GM10847 (cell line): ENCODE data around the gene EML1.

Source experiments
- POLR2A ChIP-seq: IDR thresholded peaks from 2 replicates; pipeline ENCODE4 v1.6.1; 2011; ENCODE audit not compliant: insufficient read length; ENCODE audit errors: extremely low read depth

Gene EML1

GRCh38 chr14:99786511-99786989 lies 6.7 kb upstream of the EML1 start:
- no peak for TF ChIP-seq POLR2A

- TF ChIP-seq POLR2A = no peak
These were observed 4.5 kb upstream of the EML1 start for GRCh38 chr14:99788713-99789112.

- no peak for TF ChIP-seq POLR2A
These were observed 3.6 kb upstream of the EML1 start for GRCh38 chr14:99789581-99789980.

GRCh38 chr14:99790201-99790977 lies 2.8 kb upstream of the EML1 start:
- TF ChIP-seq POLR2A = no peak

- no peak for TF ChIP-seq POLR2A
These were observed 2.2 kb upstream of the EML1 start for GRCh38 chr14:99790978-99791376.

- TF ChIP-seq POLR2A = no peak
These were observed 1.6 kb upstream of the EML1 start for GRCh38 chr14:99791476-99792209.

GRCh38 chr14:99792210-99792535 lies 1.0 kb upstream of the EML1 start:
- no peak for TF ChIP-seq POLR2A

GRCh38 chr14:99792551-99793212 lies 531 bp upstream of the EML1 start:
- TF ChIP-seq POLR2A = no peak

GRCh38 chr14:99794151-99794780 lies 1.1 kb downstream of the EML1 start:
- no peak for TF ChIP-seq POLR2A

GRCh38 chr14:99795046-99795445 lies 1.8 kb downstream of the EML1 start:
- no peak for TF ChIP-seq POLR2A

GRCh38 chr14:99797231-99797630 lies 4.0 kb downstream of the EML1 start:
- no peak for TF ChIP-seq POLR2A

- no peak for TF ChIP-seq POLR2A
These were observed 7.6 kb downstream of the EML1 start for GRCh38 chr14:99800781-99801180.

GRCh38 chr14:99802301-99803105 lies 9.3 kb downstream of the EML1 start:
- no peak for TF ChIP-seq POLR2A

GRCh38 chr14:99803106-99803775 lies 10.0 kb downstream of the EML1 start:
- TF ChIP-seq POLR2A = no peak
